CD14-positive monocyte (primary cell): ENCODE data around the gene PTPRN2. TPM values are rescaled to one million over a fixed set of nuclear protein-coding genes. Genes with fewer than 3 reads are reported as not detected.
"Not testable (repeated sequence)": the region's sequence is repeated elsewhere in the genome, so short reads cannot be mapped to it uniquely, and the experiment has no call there.

Source experiments
- DNase-seq, 3 donors: peaks; one replicate each; pipeline ENCODE4 v3.0.0-alpha.2; 2011 to 2022
- H2AFZ ChIP-seq: 2 replicates; pipeline ENCODE4 v1.6.0; 2012; ENCODE audit warnings: mild to moderate bottlenecking, low read depth, low read length, inconsistent platforms; ENCODE audit not compliant: insufficient read depth, poor library complexity, severe bottlenecking
- H3K27ac ChIP-seq, 2 donors: 1 replicate in 1 of 2; 2 replicates in 1 of 2; pipeline ENCODE4 v1.5.1; 2012 to 2013; ENCODE audit warnings: low read length in 2 of 2, control low read depth in 1 of 2, inconsistent platforms in 1 of 2, low read depth in 1 of 2, mild to moderate bottlenecking in 1 of 2
- H3K27me3 ChIP-seq, 2 donors: one replicate each; pipeline versions ENCODE4 v1.6.0 to v1.6.1; 2011 to 2013; ENCODE audit warnings: low read length in 2 of 2; ENCODE audit not compliant: control insufficient read depth in 2 of 2, insufficient read depth in 2 of 2
- H3K36me3 ChIP-seq, 2 donors: replicated peaks in 1 of 2; 1 replicate in 1 of 2; 2 replicates in 1 of 2; pipeline versions ENCODE4 v1.5.1 to v1.6.1; 2012 to 2013; ENCODE audit warnings: low read length in 2 of 2, control low read depth in 1 of 2, inconsistent platforms in 1 of 2, mild to moderate bottlenecking in 1 of 2; ENCODE audit not compliant: insufficient read depth in 2 of 2, control insufficient read depth in 1 of 2
- H3K4me1 ChIP-seq, 2 donors: 1 replicate in 1 of 2; 2 replicates in 1 of 2; pipeline versions ENCODE4 v1.5.1 to v1.6.1; 2012 to 2013; ENCODE audit warnings: low read length in 2 of 2, control low read depth in 1 of 2, inconsistent platforms in 1 of 2, mild to moderate bottlenecking in 1 of 2, moderate library complexity in 1 of 2; ENCODE audit not compliant: insufficient read depth in 2 of 2, control insufficient read depth in 1 of 2
- H3K4me2 ChIP-seq: replicated peaks from 2 replicates; pipeline ENCODE3; 2012; ENCODE audit warnings: low read length, moderate library complexity, mild to moderate bottlenecking; ENCODE audit not compliant: poor library complexity, severe bottlenecking; ENCODE audit errors: extremely low read depth
- H3K4me3 ChIP-seq, 3 experiments: fragments of 200-600 bp in 1 of 3; sonication (generic) in 1 of 3; replicated peaks in 1 of 3; 1 replicate in 2 of 3; 2 replicates in 1 of 3; pipeline ENCODE4 v1.5.1; 2011 to 2013; ENCODE audit warnings: low read length in 3 of 3, mild to moderate bottlenecking in 3 of 3, control low read depth in 2 of 3, low read depth in 2 of 3, inconsistent platforms in 1 of 3, moderate library complexity in 1 of 3
- H3K79me2 ChIP-seq: 2 replicates; pipeline ENCODE4 v1.6.0; 2012; ENCODE audit warnings: mild to moderate bottlenecking, control low read depth, inconsistent platforms, low read length, moderate library complexity; ENCODE audit not compliant: insufficient read depth
- H3K9ac ChIP-seq: 2 replicates; pipeline ENCODE4 v1.6.0; 2017; ENCODE audit warnings: low read length, mild to moderate bottlenecking; ENCODE audit not compliant: insufficient read depth, poor library complexity, severe bottlenecking
- H3K9me3 ChIP-seq, 2 donors: replicated peaks in 1 of 2; 1 replicate in 1 of 2; 2 replicates in 1 of 2; pipeline versions ENCODE4 v1.5.1 to v1.6.1; 2012 to 2013; ENCODE audit warnings: low read length in 2 of 2, control low read depth in 1 of 2; ENCODE audit not compliant: control insufficient read depth in 1 of 2, insufficient read depth in 1 of 2
- H4K20me1 ChIP-seq: 2 replicates; pipeline ENCODE4 v1.6.0; 2012; ENCODE audit warnings: mild to moderate bottlenecking, low read length, control low read depth, moderate library complexity; ENCODE audit not compliant: insufficient read depth
- H3K27ac Mint-ChIP-seq, 7 donors: one replicate each; pipeline ENCODE4 v1.8.0; 2020; ENCODE audit warnings: mild to moderate bottlenecking in 7 of 7, mixed read lengths in 7 of 7, moderate library complexity in 6 of 7, inconsistent platforms in 2 of 7
- H3K27me3 Mint-ChIP-seq, 3 donors: one replicate each; pipeline ENCODE4 v1.8.0; 2021 to 2022; ENCODE audit warnings: low read depth in 3 of 3, mild to moderate bottlenecking in 3 of 3, mixed read lengths in 3 of 3, moderate library complexity in 3 of 3, inconsistent platforms in 1 of 3
- H3K36me3 Mint-ChIP-seq, 2 donors: one replicate each; pipeline ENCODE4 v1.8.0; 2020; ENCODE audit warnings: mixed read lengths in 2 of 2, inconsistent platforms in 1 of 2, mild to moderate bottlenecking in 1 of 2
- H3K4me1 Mint-ChIP-seq: one replicate; pipeline ENCODE4 v1.8.0; 2020; ENCODE audit warnings: mild to moderate bottlenecking, mixed read lengths
- H3K4me3 Mint-ChIP-seq, 2 donors: one replicate each; pipeline ENCODE4 v1.8.0; 2020; ENCODE audit warnings: mild to moderate bottlenecking in 2 of 2, mixed read lengths in 2 of 2, moderate library complexity in 1 of 2
- H3K9me3 Mint-ChIP-seq, 7 donors: one replicate each; pipeline ENCODE4 v1.8.0; 2020 to 2022; ENCODE audit warnings: mixed read lengths in 7 of 7, mild to moderate bottlenecking in 6 of 7, moderate library complexity in 6 of 7, inconsistent platforms in 2 of 7
- CTCF ChIP-seq: fragments of 200-600 bp; IDR thresholded peaks from one replicate; pipeline ENCODE4 v1.8.0; 2022; ENCODE audit warnings: antibody characterized with exemption, mild to moderate bottlenecking
- WGBS: methylation state at CpG from one replicate; pipeline ENCODE4 v1.1.5; 2013; ENCODE audit warnings: missing lambda C conversion rate; ENCODE audit not compliant: insufficient coverage; 5-methylcytosine and 5-hydroxymethylcytosine counted together
- intact Hi-C, 2 donors: fragments of 100-400 bp; cut with micrococcal nuclease; formaldehyde crosslinking; loops; one replicate each; pipeline versions ENCODE4 v1.15.0 to v1.15.1; 2023
- polyA plus RNA-seq, 3 donors: library from polyadenylated mRNA; depleted of rRNA in 1 of 3; unstranded in 2 of 3; stranded (reverse) in 1 of 3; fragments of 300-500 nt in 2 of 3; fragments of >200 nt in 1 of 3; fragmentation: Illumina TruSeq in 2 of 3; gene quantifications; 1 replicate in 2 of 3; 2 replicates in 1 of 3; pipeline ENCODE4 v1.2.3, GENCODE V29; 2012 to 2021

Gene PTPRN2
- polyA plus RNA-seq, 3 donors = 0.25 to 1.4 (median 0.97) TPM

GRCh38 chr7:157726764-157727163 lies 860.9 kb downstream of the PTPRN2 start:
- Histone ChIP-seq H2AFZ (no peak overlapping the region), H3K9me3 (no peaks in the 10 kb centered on the region), H3K27ac (no peak overlapping the region), H3K36me3 (no peaks in the 10 kb centered on the region), H4K20me1 (no peaks in the 10 kb centered on the region), H3K4me3 (no peak overlapping the region), H3K9ac (no peak overlapping the region), H3K27me3 (no peaks in the 10 kb centered on the region), H3K4me1 (no peaks in the 10 kb centered on the region), H3K4me2 (no peak overlapping the region), H3K79me2 (no peaks in the 10 kb centered on the region)
- Mint-ChIP-seq H3K4me1 (no peaks in the 10 kb centered on the region), H3K27ac (no peak overlapping the region), H3K9me3 (peaks cover 0 to 5% (median under 1%) of the 10 kb centered on the region in 7 donors), H3K27me3 (peaks cover 6 to 13% (median 12%) of the 10 kb centered on the region in 3 donors), H3K36me3 (no peaks in the 10 kb centered on the region), H3K4me3 (no peak overlapping the region)
- DNase-seq = no peak
- no peak for TF ChIP-seq CTCF
- intact Hi-C loops = no loop called here
- WGBS = 100% methylated on average over 9 of the region's 9 CpGs

DNA sequence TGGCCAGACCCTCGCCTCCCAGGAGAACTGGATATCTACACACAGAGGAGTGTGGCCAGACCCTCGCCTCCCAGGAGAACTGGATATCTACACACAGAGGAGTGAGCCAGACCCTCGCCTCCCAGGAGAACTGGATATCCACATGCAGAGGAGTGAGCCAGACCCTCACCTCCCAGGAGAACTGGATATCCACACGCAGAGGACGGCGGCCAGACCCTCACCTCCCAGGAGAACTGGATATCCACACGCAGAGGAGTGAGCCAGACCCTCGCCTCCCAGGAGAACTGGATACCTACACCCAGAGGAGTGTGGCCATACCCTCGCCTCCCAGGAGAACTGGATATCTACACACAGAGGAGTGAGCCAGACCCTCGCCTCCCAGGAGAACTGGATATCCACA lies 862.3 kb downstream of the PTPRN2 start:
- H2AFZ ChIP-seq, H3K27ac ChIP-seq, H3K27me3 ChIP-seq, H3K4me2 ChIP-seq, H3K36me3 Mint-ChIP-seq, intact Hi-C loops, H4K20me1 ChIP-seq, H3K27ac Mint-ChIP-seq, H3K36me3 ChIP-seq, H3K9ac ChIP-seq, H3K4me1 Mint-ChIP-seq, H3K4me1 ChIP-seq, DNase-seq, H3K79me2 ChIP-seq, H3K4me3 Mint-ChIP-seq, H3K4me3 ChIP-seq, H3K9me3 Mint-ChIP-seq, H3K9me3 ChIP-seq: not testable (repeated sequence)
- WGBS = 90% methylated on average over 2 of the region's 10 CpGs
- H3K27me3 Mint-ChIP-seq = peaks cover 6 to 16% (median 10%) of the 10 kb centered on the region in 3 donors
